Fibroblast of peridontal ligament (primary cell): Measurements from ENCODE around the gene DTL.
A peak's percentile ranks its signal among the peaks of the same experiment; 100 is the strongest.

Experiments
- DNase-seq: peaks from one replicate; pipeline ENCODE4 v3.0.0-alpha.2; 2010; ENCODE audit errors: extremely low read depth

Gene DTL

DNA sequence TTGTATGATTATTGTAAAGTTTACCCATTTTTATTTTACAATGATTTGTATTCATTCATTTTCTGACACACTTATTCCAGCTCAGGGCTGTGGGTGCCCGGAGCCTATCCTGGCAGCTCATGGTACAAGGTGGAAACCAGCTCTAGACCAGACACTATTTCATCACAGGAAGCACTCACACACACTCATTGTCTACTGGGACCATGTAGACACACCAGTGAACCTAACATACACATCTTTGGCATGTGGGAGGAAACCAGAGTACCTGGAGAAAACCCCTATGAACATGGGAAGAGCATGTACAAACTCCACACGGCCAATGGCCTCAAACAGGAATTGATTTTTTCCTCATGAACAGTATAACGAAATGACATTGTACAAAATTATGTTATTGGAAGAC lies 2.4 kb downstream of the DTL start:
- no peak for DNase-seq

DNA sequence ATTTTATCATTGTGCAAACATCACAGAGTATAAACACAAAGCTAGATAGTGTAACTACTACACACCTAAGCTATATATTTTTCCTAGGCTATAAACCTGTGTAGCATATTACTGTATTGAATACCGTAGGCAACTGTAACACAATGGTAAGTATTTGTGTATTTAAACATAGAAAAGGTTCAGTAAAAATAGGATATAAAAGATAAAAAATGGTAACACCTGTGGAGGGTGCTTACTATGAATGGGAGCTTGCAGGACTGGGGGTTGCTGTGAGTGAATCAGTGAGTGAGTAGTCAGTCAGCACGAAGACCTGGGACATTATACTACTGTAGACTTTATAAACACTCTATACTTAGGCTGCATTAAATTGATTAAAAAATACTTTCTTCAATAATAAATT lies 4.1 kb downstream of the DTL start:
- no peak for DNase-seq

DNA sequence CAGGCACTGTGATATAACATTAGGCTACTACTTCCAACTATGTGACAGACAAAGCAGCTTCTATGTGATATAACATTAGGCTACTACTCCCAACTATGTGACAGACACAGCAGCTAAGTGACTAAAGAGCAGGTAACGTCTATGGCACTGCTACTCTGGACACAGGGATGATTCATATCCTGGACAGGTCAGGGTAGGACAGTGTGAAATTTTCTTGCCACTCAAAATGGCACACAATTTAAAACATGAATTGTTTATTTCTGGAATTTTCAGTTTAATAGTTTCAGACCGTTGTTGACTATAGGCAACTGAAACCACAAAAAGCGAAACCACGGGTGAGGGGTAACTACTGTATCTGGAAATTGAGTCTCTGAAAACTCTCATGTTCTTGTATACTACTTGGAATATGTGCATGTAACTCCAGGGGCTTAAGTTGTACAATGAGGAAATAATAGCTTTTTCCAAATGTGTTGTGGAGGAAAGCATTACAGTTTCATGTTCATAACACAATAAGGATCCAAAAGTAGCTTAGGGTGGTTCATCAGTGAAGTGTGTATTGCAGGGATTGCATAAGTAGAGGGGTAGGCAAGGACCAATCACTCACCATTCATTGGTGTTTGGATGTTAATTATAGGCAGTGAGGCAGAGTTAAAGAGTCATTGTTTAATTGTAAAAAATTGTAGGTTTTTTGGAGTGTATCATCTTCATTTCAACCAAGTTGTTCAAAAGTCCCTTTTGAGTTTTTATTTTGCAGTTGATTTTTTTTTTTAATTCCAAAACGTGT lies 5.3 kb downstream of the DTL start:
- no peak for DNase-seq

DNA sequence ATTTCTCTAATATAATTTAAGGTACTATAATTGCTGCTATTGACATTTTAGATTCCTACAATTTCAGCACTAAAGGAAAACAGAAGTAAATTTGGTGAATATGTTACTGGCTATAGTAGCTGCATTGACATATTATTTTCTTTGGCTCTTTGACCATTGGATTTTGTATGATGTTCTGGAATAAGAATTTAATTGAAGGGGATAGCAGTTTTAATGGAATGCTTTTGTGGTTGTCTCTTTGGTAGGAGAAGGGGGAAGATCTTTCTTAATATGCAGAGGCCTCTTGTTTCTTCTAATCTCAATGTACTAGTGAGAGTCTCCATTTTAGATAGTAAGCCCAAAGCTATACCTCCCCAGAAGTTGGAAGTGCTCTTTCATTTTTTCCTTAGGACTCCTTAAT lies 6.9 kb downstream of the DTL start:
- DNase-seq: no peak

DNA sequence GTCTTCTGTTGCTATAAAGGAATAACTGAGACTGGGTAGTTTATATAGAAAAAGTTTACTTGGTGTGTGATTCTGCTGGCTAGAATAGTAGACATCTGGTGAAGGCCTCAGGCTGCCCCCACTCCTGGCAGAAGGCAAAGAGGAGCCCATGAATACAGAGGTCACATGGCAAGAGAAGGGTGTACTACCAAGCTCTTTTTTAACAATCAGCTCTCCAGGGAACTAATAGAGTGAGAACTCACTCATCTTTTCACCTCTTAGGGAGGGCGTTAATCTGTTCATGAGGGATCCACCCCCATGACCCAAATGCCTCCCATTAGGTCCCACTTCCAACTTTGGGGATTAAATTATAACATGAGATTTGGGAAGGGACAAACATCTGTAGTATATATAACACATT lies 9.3 kb downstream of the DTL start:
- DNase-seq: no peak

DNA sequence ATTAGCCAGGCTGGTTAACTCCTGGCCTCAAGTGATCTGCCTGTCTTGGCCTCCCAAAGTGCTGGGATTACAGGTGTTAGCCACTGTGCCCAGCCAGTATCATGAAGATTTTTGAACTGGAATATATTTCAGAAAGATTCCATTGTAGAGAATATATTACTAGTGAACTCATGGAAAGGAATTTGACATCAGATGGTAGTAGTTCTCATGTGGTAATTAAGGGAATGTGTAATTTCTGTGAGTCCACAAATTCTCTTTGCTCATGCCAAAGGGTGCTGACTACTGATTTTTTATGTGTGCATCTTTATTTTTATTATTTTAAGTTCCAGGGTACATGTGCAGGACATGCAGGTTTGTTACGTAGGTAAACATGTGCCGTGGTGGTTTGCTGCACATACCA lies 10.4 kb downstream of the DTL start:
- peak; percentile 50 for DNase-seq

DNA sequence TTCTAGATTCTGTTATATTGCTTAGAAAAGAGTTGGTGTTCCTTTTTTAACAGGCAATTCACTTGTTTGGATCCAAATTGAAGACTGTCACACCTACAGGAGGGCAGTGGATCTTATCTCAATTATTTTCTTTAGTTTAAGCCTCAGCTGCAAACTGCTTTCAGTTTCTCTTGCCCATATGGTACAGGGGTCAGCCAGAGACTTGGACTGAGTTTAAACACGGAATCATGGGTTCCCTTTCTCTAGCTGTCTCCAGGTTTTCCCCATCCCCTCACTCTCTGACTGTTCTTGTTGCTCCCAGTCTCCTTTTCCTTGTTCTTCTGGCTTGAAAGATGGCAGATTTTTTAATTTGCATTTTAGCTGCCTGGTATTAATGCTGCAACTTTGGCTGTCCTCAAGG lies 18.4 kb downstream of the DTL start:
- DNase-seq: no peak

DNA sequence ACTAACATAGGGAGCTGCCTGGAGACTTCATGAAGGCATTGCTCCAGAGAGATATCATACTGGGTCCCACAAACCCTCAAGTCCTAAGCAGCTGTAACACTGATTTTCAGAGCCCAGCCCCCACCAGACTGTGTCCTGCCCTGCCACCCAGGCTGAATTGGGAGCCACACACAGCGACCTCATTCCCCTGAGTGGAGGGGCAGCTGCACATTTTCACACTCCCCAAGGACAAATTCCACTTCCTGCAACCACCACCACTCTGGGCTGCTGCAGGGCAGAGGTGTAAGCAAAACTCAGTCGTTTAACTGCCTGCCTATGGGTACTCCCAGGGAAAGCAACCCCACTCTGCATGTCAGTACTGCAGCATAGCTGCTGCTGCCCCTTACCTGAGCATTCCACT lies 19.8 kb downstream of the DTL start:
- DNase-seq: no peak

DNA sequence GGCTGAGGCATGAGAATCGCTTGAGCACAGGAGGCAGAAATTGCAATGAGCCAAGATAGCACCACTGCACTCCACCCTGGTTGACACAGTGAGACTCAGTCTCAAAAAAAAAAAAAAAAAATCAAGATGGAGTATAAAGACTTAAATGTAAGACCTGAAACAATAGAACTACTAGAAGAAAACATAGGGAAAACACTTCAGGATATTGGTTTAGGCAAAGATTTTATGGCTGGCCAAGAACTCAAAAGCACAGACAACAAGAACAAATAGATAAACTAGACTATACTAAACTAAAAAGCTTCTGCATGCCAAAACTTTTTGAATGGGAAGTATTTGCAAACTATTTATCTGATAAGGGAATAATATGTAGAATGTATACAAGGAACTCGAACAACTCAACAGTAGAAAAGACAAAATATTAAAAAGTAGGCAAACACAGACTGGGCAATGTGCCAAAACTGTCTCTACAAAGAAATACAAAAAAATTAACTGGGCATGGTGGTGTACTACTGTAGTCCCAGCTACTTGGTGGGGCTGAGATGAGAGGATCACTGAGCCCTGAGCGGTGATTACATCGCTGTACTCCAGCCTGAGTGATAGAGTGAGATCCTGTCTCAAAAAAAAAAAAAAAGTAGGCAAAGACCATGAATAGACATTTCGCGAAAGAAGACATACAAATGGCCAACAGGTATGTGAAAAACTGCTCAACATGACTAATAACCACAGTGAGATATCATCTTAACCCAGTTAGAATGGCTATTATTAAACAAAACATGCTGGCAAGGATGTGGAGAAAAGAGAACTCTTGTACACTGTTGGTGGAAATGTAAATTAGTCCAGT lies 25.3 kb downstream of the DTL start:
- no peak for DNase-seq

DNA sequence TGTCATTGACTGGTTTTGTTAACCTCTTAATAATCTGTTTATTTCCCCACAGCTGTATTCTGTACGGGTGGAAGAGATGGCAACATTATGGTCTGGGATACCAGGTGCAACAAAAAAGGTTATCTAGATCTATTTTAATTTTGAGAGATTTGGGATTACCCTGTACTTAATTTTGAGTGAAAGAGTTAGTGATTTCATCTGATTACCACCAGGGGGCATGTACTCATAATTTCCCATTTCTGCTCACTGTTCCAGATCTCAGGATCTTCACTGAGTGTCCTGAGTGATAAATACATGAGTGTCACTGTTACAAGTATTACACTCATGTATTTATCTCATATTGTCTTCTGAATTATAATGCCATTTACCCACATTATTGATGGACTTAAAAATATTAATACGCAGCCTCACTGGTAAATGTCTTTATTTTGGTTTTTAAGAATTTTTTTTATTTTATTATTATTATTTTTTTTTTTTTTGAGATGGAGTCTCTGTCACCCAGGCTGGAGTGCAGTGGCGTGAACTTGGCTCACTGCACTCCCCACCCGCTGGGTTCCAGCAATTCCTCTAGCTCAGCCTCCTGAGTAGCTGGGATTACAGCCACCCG lies 27.4 kb downstream of the DTL start:
- peak; percentile 67 for DNase-seq

DNA sequence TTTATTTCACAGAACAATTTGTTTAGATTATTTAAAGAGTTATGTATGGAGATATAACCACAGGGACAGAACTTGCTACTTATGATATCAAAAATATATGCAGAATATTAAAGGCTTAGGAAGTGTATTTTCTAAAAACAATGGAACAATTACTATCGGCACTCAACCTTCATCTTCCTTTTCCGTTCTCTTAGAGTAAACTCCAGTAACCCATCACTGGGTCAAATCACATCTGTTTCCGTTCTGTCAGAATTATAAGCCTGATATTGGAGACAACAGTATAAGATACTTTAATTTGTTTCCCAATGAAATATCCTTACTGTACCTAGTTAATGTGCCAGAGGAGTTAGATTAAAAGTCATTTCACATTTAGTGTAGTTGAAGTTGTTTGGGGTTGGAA lies 32.2 kb downstream of the DTL start:
- DNase-seq: no peak

DNA sequence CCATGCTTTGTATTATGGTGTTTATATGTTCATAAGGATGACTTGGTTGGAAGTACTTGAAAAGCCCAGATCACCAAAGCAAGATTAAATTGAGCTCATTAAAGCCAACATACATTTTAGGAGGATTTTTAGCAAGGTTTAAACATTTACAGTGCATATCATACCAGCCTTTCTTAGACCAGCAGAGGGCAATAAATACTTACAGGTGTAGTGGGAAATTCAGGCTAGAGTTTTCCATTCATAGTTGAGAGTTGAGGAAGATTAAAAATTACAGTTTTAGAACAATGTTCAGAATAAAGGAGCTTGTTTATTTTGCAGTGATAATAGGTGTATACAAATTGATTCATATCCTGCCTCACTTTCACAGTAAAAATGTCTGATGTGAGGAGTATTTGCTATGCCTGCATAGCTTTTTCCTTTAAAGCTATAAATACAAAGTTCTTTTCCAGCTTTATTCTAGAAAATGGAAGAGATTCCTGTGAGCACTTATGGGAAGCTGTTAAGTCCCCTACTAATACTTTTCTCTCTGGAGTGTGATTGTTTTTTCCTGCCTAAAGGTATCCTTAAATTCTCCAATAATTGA lies 35.3 kb downstream of the DTL start:
- DNase-seq: peak; percentile 82

DNA sequence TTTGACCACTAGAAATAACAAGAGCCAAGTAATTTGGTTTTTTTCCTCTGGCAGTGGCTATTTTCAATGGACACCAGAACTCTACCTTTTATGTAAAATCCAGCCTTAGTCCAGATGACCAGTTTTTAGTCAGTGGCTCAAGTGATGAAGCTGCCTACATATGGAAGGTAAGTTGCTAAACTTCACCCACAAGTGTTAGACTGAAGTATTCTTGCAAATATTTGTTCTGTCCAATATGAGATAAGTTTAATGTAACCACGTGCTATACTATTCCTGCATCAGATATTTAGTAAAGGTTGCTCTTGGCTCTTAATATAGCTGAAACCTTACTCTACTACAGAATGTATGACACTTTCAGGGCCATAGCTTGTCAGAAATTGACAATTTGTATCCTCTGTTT lies 36.5 kb downstream of the DTL start:
- DNase-seq: no peak

DNA sequence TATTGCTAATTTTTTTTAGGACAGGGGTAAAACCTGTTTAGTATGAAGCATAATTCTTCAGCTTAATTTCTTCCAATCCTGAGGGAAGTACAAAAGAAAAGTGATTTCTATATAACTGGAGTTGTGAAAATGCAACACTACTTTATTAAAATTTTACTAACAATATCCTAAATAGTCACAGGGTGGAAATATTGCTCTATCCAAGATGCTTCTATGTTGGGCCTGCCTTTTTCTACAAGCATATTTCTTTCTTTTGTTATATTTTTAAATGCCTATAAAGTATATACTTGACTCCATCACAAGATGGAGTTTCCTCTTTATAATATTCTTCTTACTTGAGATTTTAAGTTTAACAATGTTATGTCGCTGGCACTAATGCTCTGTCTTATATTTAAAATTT lies 37.9 kb downstream of the DTL start:
- peak; percentile 66 for DNase-seq

DNA sequence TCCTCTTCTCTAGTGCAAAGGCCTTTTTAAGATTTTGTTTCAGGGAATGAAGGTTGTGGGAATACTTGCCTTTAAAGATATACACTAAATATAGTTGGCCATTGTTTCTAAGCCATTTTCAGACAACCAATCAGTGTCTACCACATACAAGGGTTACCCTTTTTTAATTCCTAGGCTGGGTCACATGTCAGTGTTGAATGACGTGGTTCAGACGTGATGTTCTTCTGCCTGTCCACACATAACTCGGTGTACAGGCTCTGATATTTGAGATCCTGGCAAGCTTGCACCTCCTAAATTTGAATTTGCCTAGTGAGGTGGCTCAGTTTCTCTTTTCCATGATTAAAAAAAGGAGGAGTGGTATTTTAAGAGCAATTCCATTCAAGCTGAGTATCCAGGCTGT lies 38.8 kb downstream of the DTL start:
- DNase-seq: no peak

DNA sequence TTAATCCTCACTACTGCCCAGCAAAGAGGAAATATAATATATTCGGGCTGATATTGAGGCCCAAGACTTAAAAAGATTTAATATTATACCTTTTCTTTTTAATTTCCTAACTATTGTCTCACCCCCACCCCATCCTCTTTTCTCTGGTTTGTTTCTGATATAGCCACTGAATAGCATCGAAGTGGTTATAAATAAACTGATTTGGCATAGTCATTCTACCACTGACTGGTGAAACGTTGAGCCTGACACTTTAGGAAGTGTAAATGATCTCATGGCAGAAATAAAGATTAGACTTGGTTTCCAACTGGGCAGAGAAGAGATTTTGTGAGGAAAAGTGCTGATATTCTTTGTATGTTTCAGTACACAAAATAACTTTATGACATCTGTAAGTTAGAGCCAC lies 39.3 kb downstream of the DTL start:
- no peak for DNase-seq

DNA sequence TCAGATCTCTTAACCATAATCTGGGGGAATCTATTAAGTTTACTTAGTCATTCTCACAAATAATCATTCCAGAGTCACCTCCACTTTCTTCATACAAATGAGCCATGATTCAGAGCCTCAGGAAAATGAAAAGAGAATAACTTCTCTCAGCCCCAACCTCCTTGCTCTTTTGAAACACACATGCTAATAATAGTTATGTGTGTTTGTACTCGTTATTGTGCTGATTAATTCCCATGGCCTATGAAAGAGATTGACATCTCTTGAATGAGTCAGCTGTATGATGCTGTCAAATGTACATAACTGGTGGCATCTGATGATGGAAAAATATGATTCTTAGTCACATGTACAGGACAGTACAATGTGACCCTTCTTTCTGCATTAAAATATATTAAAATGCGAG lies 41.5 kb downstream of the DTL start:
- DNase-seq: no peak

DNA sequence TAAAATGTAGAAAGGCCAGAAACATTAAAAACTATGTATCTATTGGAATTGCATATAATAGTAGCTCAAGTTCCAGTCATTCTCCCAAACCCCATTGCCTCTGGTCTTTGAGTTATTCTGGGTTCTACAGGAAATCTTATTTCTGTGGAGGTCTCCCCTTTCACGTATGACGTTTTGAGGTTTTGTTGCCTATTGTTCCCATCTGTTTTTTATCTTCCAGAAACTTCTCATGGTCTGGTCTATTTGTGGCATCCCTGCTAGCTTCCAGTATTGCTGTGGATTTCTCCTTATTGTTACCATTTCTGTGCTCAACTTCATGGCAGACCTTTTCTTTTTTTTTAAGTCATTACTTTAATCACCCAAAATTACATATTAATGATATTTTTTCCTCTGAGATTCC lies 43.3 kb downstream of the DTL start:
- DNase-seq: peak; percentile 66

DNA sequence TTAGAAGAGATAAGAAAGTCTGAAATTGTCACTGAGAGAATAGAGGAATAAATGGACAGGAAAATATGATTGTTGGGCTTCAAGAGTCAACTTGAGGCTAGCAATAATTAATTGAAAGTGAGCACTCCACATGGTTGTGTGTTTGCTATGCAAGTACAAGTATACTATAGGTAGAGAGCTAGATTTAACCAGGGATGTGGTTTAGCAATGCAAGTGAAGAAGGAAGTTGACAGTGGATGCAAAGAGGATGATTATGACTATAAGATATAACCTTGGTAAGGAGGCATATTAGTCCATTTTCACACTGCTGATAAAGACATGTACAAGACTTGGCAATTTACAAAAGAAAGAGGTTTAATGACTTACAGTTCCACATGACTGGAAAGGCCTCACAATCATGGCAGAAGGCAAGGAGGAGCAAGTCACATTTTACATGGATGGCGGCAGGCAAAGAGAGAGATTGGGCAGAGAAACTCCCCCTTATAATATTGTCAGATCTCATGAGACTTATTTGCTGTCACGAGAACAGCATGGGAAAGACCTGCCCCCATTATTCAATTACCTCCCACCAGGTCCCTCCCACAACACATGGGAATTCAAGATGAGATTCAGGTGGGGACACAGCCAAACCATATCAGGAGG lies 47.3 kb downstream of the DTL start:
- no peak for DNase-seq

DNA sequence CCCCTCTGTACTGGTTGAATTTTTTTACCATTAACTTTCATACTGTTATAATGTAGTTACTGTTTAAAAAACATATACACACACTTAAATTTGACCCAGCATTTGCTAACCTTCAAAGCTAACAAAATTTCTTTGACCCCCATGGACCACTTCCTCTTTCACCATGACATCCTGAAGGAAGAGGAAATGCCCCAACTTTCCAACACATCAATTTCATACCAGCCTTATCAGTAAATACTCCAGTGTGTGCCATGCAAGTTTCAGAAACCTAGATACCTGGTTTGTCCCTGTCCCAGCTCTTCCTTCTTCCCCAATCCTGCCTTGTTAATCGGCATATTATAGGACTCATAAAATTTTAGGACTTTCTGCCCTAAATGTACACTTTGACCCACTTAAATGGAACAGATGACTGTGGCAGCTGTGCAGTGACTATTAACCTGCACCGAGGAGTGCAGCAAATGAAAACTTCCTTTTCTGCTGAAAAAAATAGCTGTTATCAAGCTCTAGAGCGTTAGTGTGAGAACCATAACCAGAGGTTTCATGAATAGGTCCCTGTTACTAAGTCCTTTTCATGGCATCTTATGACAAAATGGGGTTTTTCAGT lies 54.1 kb downstream of the DTL start:
- no peak for DNase-seq

DNA sequence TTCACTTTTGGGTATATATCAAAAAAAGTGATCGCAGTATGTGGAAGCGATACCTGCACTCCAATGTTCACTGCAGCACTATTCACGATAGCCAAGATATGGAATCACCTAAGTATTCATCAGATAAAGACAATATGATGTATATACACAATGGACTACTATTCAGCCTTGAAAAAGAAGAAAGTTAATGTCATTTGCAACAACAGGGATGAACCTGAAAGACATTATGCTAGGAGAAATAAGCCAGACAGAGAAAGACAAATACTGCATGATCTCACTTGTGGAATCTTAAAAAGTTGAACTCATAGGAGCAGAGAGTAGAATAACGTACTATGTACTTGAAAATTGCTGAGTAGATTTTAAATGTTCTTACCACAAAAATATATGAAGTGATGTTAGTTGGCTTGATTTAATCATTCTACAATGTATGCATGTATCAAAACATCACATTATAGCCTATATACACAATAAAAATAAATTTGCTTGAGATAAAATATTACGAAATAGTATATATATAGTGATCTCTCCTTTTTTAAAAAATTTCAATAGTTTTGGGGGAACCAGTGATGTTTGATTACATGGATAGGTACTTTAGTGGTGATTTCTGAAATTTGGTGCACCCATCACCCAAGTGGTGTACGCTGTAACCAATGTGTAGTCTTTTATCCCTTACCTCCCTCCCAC lies 56.0 kb downstream of the DTL start:
- no peak for DNase-seq
